Spleen (tissue), 11 donors: Measurements from ENCODE around the gene GAMT. TPM values are rescaled to one million over a fixed set of nuclear protein-coding genes. Genes with fewer than 3 reads are reported as not detected.

Source experiments
- DNase-seq: peaks from one replicate; pipeline ENCODE4 v3.0.0-alpha.2; 2020
- H3K27ac ChIP-seq, 8 donors: fragments of 200-600 bp; sonication (generic) in 7 of 8; 1 replicate in 4 of 8; 2 replicates in 4 of 8; pipeline versions ENCODE4 v1.5.0 to v1.8.0; 2016 to 2021; ENCODE audit warnings: inconsistent platforms in 4 of 8, mild to moderate bottlenecking in 4 of 8, moderate library complexity in 1 of 8
- H3K27me3 ChIP-seq, 7 donors: fragments of 200-600 bp; sonication (generic) in 6 of 7; replicated peaks in 1 of 7; 1 replicate in 4 of 7; 2 replicates in 3 of 7; pipeline versions ENCODE4 v1.5.0 to v1.8.0; 2016 to 2021; ENCODE audit warnings: inconsistent platforms in 3 of 7, mild to moderate bottlenecking in 1 of 7
- H3K36me3 ChIP-seq, 6 donors: fragments of 200-600 bp; sonication (generic) in 5 of 6; 1 replicate in 4 of 6; 2 replicates in 2 of 6; pipeline versions ENCODE4 v1.5.0 to v1.8.0; 2016 to 2021; ENCODE audit warnings: inconsistent platforms in 2 of 6
- H3K4me1 ChIP-seq, 6 donors: fragments of 200-600 bp; sonication (generic) in 5 of 6; 1 replicate in 3 of 6; 2 replicates in 3 of 6; pipeline versions ENCODE4 v1.5.0 to v1.8.0; 2016 to 2021; ENCODE audit warnings: inconsistent platforms in 3 of 6
- H3K4me3 ChIP-seq, 8 donors: fragments of 200-600 bp; sonication (generic) in 7 of 8; 1 replicate in 4 of 8; 2 replicates in 4 of 8; pipeline versions ENCODE4 v1.5.0 to v1.8.0; 2016 to 2021; ENCODE audit warnings: inconsistent platforms in 4 of 8, mild to moderate bottlenecking in 4 of 8, moderate library complexity in 2 of 8
- H3K9me3 ChIP-seq, 8 donors: fragments of 200-600 bp; sonication (generic) in 7 of 8; 1 replicate in 4 of 8; 2 replicates in 4 of 8; pipeline versions ENCODE4 v1.5.0 to v1.8.0; 2016 to 2021; ENCODE audit warnings: inconsistent platforms in 4 of 8
- CTCF ChIP-seq, 11 experiments: fragments of 200-600 bp in 7 of 11; fragments of 450-650 bp in 4 of 11; sonication (generic) in 4 of 11; IDR thresholded peaks in 8 of 11; conservative IDR thresholded peaks in 3 of 11; 1 replicate in 7 of 11; 2 replicates in 4 of 11; pipeline versions ENCODE4 v1.4.0 to v1.8.0; 2016 to 2021; ENCODE audit warnings: antibody characterized with exemption in 11 of 11, inconsistent platforms in 4 of 11, mild to moderate bottlenecking in 1 of 11
- POLR2A ChIP-seq, 3 donors: fragments of 450-650 bp; IDR thresholded peaks; one replicate each; pipeline ENCODE4 v1.5.1; 2017; ENCODE audit warnings: antibody characterized with exemption in 3 of 3, mild to moderate bottlenecking in 1 of 3
- POLR2AphosphoS5 ChIP-seq, 3 donors: sonication (generic); formaldehyde crosslinking; IDR thresholded peaks; one replicate each; pipeline ENCODE4 v1.5.1; 2017; ENCODE audit warnings: antibody characterized with exemption in 3 of 3
- WGBS, 5 donors: extraction: QIAGEN DNeasy Blood & Tissue Kit in 3 of 5; methylation state at CpG; one replicate each; pipeline versions ENCODE4 v1.1.5 to v1.1.7; 2013 to 2018; 5-methylcytosine and 5-hydroxymethylcytosine counted together
- intact Hi-C: fragments of 100-400 bp; cut with DNase I; formaldehyde crosslinking; loops from one replicate; pipeline ENCODE4 v1.15.0; 2023; ENCODE audit warnings: low total_unique reads
- polyA plus RNA-seq, 3 donors: library from polyadenylated mRNA; stranded (reverse); fragments of 200-250 nt; gene quantifications; one replicate each; pipeline ENCODE4 v1.2.1, GENCODE V29; 2013
- total RNA-seq, 7 donors: library from RNA; depleted of rRNA in 3 of 7; stranded (reverse); fragments of >200 nt in 3 of 7; fragmentation: NEBNext Ultra II Directional in 4 of 7; extraction: Animal tissue kit (Norgen Biotek cat#: 25700) in 4 of 7; gene quantifications; one replicate each; pipeline versions ENCODE4 v1.1.0 to v1.2.1, GENCODE V29; 2016 to 2021
- donor health status: healthy with polysubstance abuse.
- donor health status: DM: no; HTN: no; CAD: no; lungs with moderate emphysema.
- donor health status: DM: no; HTN: no; CAD: no.
- donor health status: Bipolar disorder and iron deficiency.
- donor health status: healthy.
- donor health status: DM: no; HTN: no; CAD: no.
- donor health status: DM: yes; HTN: yes; CAD: no.

GAMT gene
- total and polyA plus RNA-seq, 10 donors, result 7.1 to 20.4 (median 12.4) TPM

- H3K9me3 ChIP-seq, result no peaks in the 10 kb centered on the region
- peak overlapping the region; percentile 49 to 95 (median 68) for H3K4me3 ChIP-seq
- peaks cover 0 to 40% (median 7%) of the 10 kb centered on the region in 7 donors for H3K27me3 ChIP-seq
- DNase-seq, result no peak
- peaks cover 0 to 8% (median 0%) of the 10 kb centered on the region in 6 donors for H3K36me3 ChIP-seq
- H3K4me1 ChIP-seq, result peaks cover 14 to 68% (median 41%) of the 10 kb centered on the region in 6 donors
- TF ChIP-seq POLR2AphosphoS5 (IDR thresholded peaks at IDR 0.05) (no peak), POLR2A (IDR thresholded peaks at IDR 0.05) (no peak), CTCF (IDR thresholded peaks at IDR 0.05 in 8 of 11, conservative IDR thresholded peaks at IDR 0.05 in 3 of 11) (no peak)
- 35 to 42% (median 36%) methylated on average over 34 to 36 of the region's 36 CpGs for WGBS, 5 donors
- intact Hi-C loops, result loop anchor here (10.0 kb wide), 1 partner anchor 126 kb away; the partner anchor contains the start of gene FAM174C
- peak overlapping the region in 2 of 8 donors; percentile 14 to 38 for H3K27ac ChIP-seq
Observed at GRCh38 chr19:1400281-1401137, 833 bp downstream of the GAMT start.

GRCh38 chr19:1399745-1400144, 1.6 kb downstream of the GAMT start:
- no peak overlapping the region for H3K4me3 ChIP-seq

GRCh38 chr19:1399079-1399478, 2.3 kb downstream of the GAMT start:
- DNase-seq, result no peak
- intact Hi-C loops, result no loop called here
- Histone ChIP-seq H3K4me3 (no peak overlapping the region), H3K9me3 (no peaks in the 10 kb centered on the region), H3K27ac (no peak overlapping the region), H3K27me3 (peaks cover 0 to 40% (median 7%) of the 10 kb centered on the region in 7 donors), H3K4me1 (peaks cover 14 to 61% (median 41%) of the 10 kb centered on the region in 6 donors), H3K36me3 (peaks cover 0 to 23% (median 8%) of the 10 kb centered on the region in 6 donors)
- TF ChIP-seq CTCF (IDR thresholded peaks at IDR 0.05 in 8 of 11, conservative IDR thresholded peaks at IDR 0.05 in 3 of 11) (no peak), POLR2A (IDR thresholded peaks at IDR 0.05) (no peak)
- WGBS, 5 donors, result 84 to 94% (median 85%) methylated on average over 5 to 19 of the region's 19 CpGs

More at GRCh38 chr19:1399745-1400144, 1.6 kb downstream of the GAMT start:
- intact Hi-C loops, result loop anchor here (10.0 kb wide), 1 partner anchor 125 kb away; the partner anchor contains the start of gene FAM174C
- Histone ChIP-seq H3K27ac (no peak overlapping the region), H3K27me3 (peaks cover 0 to 40% (median 7%) of the 10 kb centered on the region in 7 donors), H3K36me3 (peaks cover 0 to 16% (median 3%) of the 10 kb centered on the region in 6 donors), H3K4me1 (peaks cover 14 to 67% (median 41%) of the 10 kb centered on the region in 6 donors), H3K9me3 (no peaks in the 10 kb centered on the region)
- DNase-seq, result no peak
- WGBS, 5 donors, result 89 to 98% (median 95%) methylated on average over 5 to 15 of the region's 15 CpGs
- no peak for TF ChIP-seq POLR2AphosphoS5 (IDR thresholded peaks at IDR 0.05)
- TF ChIP-seq CTCF (IDR thresholded peaks at IDR 0.05 in 8 of 11, conservative IDR thresholded peaks at IDR 0.05 in 3 of 11), result no peak
- TF ChIP-seq POLR2A (IDR thresholded peaks at IDR 0.05), result no peak

GRCh38 chr19:1397838-1398237, 3.5 kb downstream of the GAMT start:
- no peak overlapping the region for H3K27ac ChIP-seq
- peaks cover 0 to 35% (median 20%) of the 10 kb centered on the region in 6 donors for H3K36me3 ChIP-seq
- no peak overlapping the region for H3K4me3 ChIP-seq
- WGBS, 5 donors, result 85 to 91% (median 90%) methylated on average over 8 to 9 of the region's 9 CpGs
- no peaks in the 10 kb centered on the region for H3K9me3 ChIP-seq
- H3K4me1 ChIP-seq, result peaks cover 14 to 53% (median 38%) of the 10 kb centered on the region in 6 donors
- TF ChIP-seq CTCF (IDR thresholded peaks at IDR 0.05 in 8 of 11, conservative IDR thresholded peaks at IDR 0.05 in 3 of 11) (no peak), POLR2A (IDR thresholded peaks at IDR 0.05) (no peak), POLR2AphosphoS5 (IDR thresholded peaks at IDR 0.05) (no peak)
- DNase-seq, result no peak
- peaks cover 0 to 28% (median 7%) of the 10 kb centered on the region in 7 donors for H3K27me3 ChIP-seq
- intact Hi-C loops, result no loop called here
